HG02981 (cell line): Measurements from ENCODE around the gene MVB12A.

Source experiments
- ATAC-seq: cut with Tn5 transposase; IDR thresholded peaks from one replicate; pipeline ENCODE4 v1.9.1; 2021; ENCODE audit warnings: mild to moderate bottlenecking, moderate library complexity; ENCODE audit not compliant: unreplicated experiment

The MVB12A gene

GRCh38 chr19:17469481-17470067 is 49.7 kb downstream of the MVB12A start:
- peak; percentile 40 for ATAC-seq

- ATAC-seq: peak; percentile 82
Observed at GRCh38 chr19:17470068-17470841, 50.4 kb downstream of the MVB12A start, which contains the start of gene SLC27A1. Gene SLC27A1, plus strand, starts transcription at chr19:17470524. Its CDS starts 17 bp downstream, at chr19:17470541.

GRCh38 chr19:17471410-17472125 is 51.7 kb downstream of the MVB12A start:
- ATAC-seq: no peak

- no peak for ATAC-seq
Observed at GRCh38 chr19:17473041-17473440, 53.2 kb downstream of the MVB12A start.
